H1 (cell line): ENCODE measurements around the gene GPC4. TPM values are rescaled to one million over a fixed set of nuclear protein-coding genes. Genes with fewer than 3 reads are reported as not detected.

Source experiments
- CTCF ChIA-PET: fragments of 300-600 bp; sonication (Branson Sonifier 250); formaldehyde crosslinking; loops from one replicate; lab custom pipeline; 2021; ENCODE audit not compliant: partially characterized antibody; lab: Charles Lee
- POLR2A ChIA-PET: fragments of 300-600 bp; sonication (Branson Sonifier 250); formaldehyde crosslinking; loops from one replicate; lab custom pipeline; 2021; ENCODE audit warnings: inconsistent platforms; ENCODE audit not compliant: partially characterized antibody; lab: Charles Lee
- DNase-seq, 2 experiments: peaks; one replicate each; pipeline versions ENCODE4 v3.0.0 to v3.0.0-alpha.2; 2010 to 2022; ENCODE audit warnings: low spot score in 2 of 2, low read depth in 1 of 2, mixed read lengths in 1 of 2
- FAIRE-seq: peaks from 2 replicates; lab custom pipeline; 2011; peaks lifted over from hg19 to GRCh38; lab: Jason Lieb, UNC
- H2AFZ ChIP-seq: 2 replicates; pipeline ENCODE4 v1.8.1; 2012; ENCODE audit warnings: low read length, inconsistent platforms
- H2AK5ac ChIP-seq: 2 replicates; pipeline ENCODE4 v1.6.1; 2013; ENCODE audit warnings: low read depth, low read length
- H2BK120ac ChIP-seq: replicated peaks from 2 replicates; pipeline ENCODE3; 2013; ENCODE audit warnings: low read depth, low read length, inconsistent platforms
- H2BK12ac ChIP-seq: 2 replicates; pipeline ENCODE4 v1.6.1; 2013; ENCODE audit warnings: low read depth, low read length
- H2BK15ac ChIP-seq: 2 replicates; pipeline ENCODE4 v1.6.1; 2013; ENCODE audit warnings: low read length
- H2BK20ac ChIP-seq: 2 replicates; pipeline ENCODE4 v1.6.1; 2013; ENCODE audit warnings: low read length
- H2BK5ac ChIP-seq: 2 replicates; pipeline ENCODE4 v1.6.1; 2013; ENCODE audit warnings: low read depth, low read length
- H3K14ac ChIP-seq: 2 replicates; pipeline ENCODE4 v1.6.1; 2013; ENCODE audit warnings: inconsistent platforms; ENCODE audit not compliant: insufficient read length
- H3K18ac ChIP-seq: 2 replicates; pipeline ENCODE4 v1.6.1; 2013; ENCODE audit warnings: low read length; ENCODE audit errors: extremely low read depth
- H3K23ac ChIP-seq: 2 replicates; pipeline ENCODE4 v1.6.1; 2013; ENCODE audit warnings: inconsistent platforms; ENCODE audit not compliant: insufficient read length
- H3K23me2 ChIP-seq: 2 replicates; pipeline ENCODE4 v1.6.1; 2013; ENCODE audit warnings: low read depth, low read length
- H3K27ac ChIP-seq: 2 replicates; pipeline ENCODE4 v1.6.1; 2011; ENCODE audit warnings: low read depth, low read length, inconsistent platforms
- H3K27me3 ChIP-seq, 4 experiments: replicated peaks in 1 of 4; 1 replicate in 1 of 4; 2 replicates in 3 of 4; pipeline versions ENCODE4 v1.6.1 to v1.8.1; 2011 to 2013; ENCODE audit warnings: low read length in 3 of 4, mild to moderate bottlenecking in 3 of 4, inconsistent platforms in 2 of 4, mixed read lengths in 2 of 4, moderate library complexity in 1 of 4; ENCODE audit not compliant: control insufficient read depth in 3 of 4, insufficient read depth in 3 of 4; ENCODE audit errors: extremely low read depth in 1 of 4
- H3K36me3 ChIP-seq, 4 experiments: 2 replicates each; pipeline versions ENCODE4 v1.6.1 to v1.8.1; 2011 to 2013; ENCODE audit warnings: mild to moderate bottlenecking in 4 of 4, low read length in 3 of 4, moderate library complexity in 2 of 4, control low read depth in 1 of 4, inconsistent platforms in 1 of 4; ENCODE audit not compliant: insufficient read depth in 4 of 4, control insufficient read depth in 2 of 4
- H3K4ac ChIP-seq: replicated peaks from 2 replicates; pipeline ENCODE3; 2013; ENCODE audit warnings: low read length, low read depth, mixed read lengths, inconsistent platforms; ENCODE audit not compliant: insufficient read length
- H3K4me1 ChIP-seq, 4 experiments: replicated peaks in 1 of 4; 1 replicate in 1 of 4; 2 replicates in 3 of 4; pipeline versions ENCODE4 v1.6.1 to v1.8.1; 2011 to 2013; ENCODE audit warnings: low read length in 3 of 4, inconsistent platforms in 2 of 4, mixed read lengths in 1 of 4; ENCODE audit not compliant: insufficient read depth in 4 of 4, control insufficient read depth in 3 of 4
- H3K4me2 ChIP-seq, 2 experiments: 2 replicates each; pipeline versions ENCODE4 v1.6.1 to v1.8.1; 2011 to 2013; ENCODE audit warnings: low read depth in 2 of 2, low read length in 2 of 2, control low read depth in 1 of 2, inconsistent platforms in 1 of 2, mild to moderate bottlenecking in 1 of 2; ENCODE audit not compliant: insufficient read depth in 1 of 2
- H3K4me3 ChIP-seq, 4 experiments: fragments of 200-600, 300-600 bp in 1 of 4; sonication (generic), shearing (Covaris generic), sonication (Bioruptor Twin) in 1 of 4; 2 replicates each; pipeline versions ENCODE4 v1.5.1 to v1.8.1; 2011 to 2016; ENCODE audit warnings: low read length in 4 of 4, low read depth in 3 of 4, control low read depth in 2 of 4, inconsistent platforms in 2 of 4, mild to moderate bottlenecking in 2 of 4, mixed read lengths in 1 of 4, moderate library complexity in 1 of 4; ENCODE audit not compliant: insufficient read depth in 2 of 4; ENCODE audit errors: extremely low read depth in 1 of 4
- H3K56ac ChIP-seq: replicated peaks from 2 replicates; pipeline ENCODE3; 2013; ENCODE audit warnings: low read depth, mild to moderate bottlenecking, mixed read lengths, low read length, inconsistent platforms; ENCODE audit not compliant: insufficient read length
- H3K79me1 ChIP-seq: 2 replicates; pipeline ENCODE4 v1.6.1; 2013; ENCODE audit warnings: low read depth, low read length, control low read depth
- H3K79me2 ChIP-seq, 2 experiments: 2 replicates each; pipeline versions ENCODE4 v1.6.1 to v1.8.1; 2012 to 2013; ENCODE audit warnings: low read length in 2 of 2, mild to moderate bottlenecking in 2 of 2, inconsistent platforms in 1 of 2; ENCODE audit not compliant: insufficient read depth in 2 of 2, control insufficient read depth in 1 of 2
- H3K9ac ChIP-seq, 4 experiments: replicated peaks in 1 of 4; 1 replicate in 1 of 4; 2 replicates in 3 of 4; pipeline versions ENCODE4 v1.6.1 to v1.8.1; 2011 to 2013; ENCODE audit warnings: low read depth in 3 of 4, low read length in 3 of 4, control low read depth in 2 of 4, mild to moderate bottlenecking in 2 of 4, moderate library complexity in 2 of 4, inconsistent platforms in 1 of 4; ENCODE audit errors: extremely low read depth in 1 of 4
- H3K9me3 ChIP-seq, 2 experiments: 2 replicates each; pipeline versions ENCODE4 v1.6.1 to v1.8.1; 2012 to 2013; ENCODE audit warnings: mild to moderate bottlenecking in 2 of 2, moderate library complexity in 2 of 2, control low read depth in 1 of 2, inconsistent platforms in 1 of 2, low read depth in 1 of 2, low read length in 1 of 2, mixed read lengths in 1 of 2; ENCODE audit not compliant: insufficient read depth in 2 of 2
- H4K20me1 ChIP-seq, 2 experiments: replicated peaks in 1 of 2; 2 replicates each; pipeline versions ENCODE3 to v1.8.1; 2011 to 2013; ENCODE audit warnings: inconsistent platforms in 2 of 2, low read length in 2 of 2, mild to moderate bottlenecking in 1 of 2; ENCODE audit not compliant: insufficient read depth in 2 of 2, control insufficient read depth in 1 of 2
- H4K5ac ChIP-seq: 2 replicates; pipeline ENCODE4 v1.6.1; 2013; ENCODE audit warnings: low read length, low read depth, mixed read lengths, inconsistent platforms; ENCODE audit not compliant: insufficient read length
- H4K8ac ChIP-seq: 2 replicates; pipeline ENCODE4 v1.8.0; 2013; ENCODE audit warnings: mild to moderate bottlenecking, moderate library complexity, low read length, inconsistent platforms; ENCODE audit not compliant: insufficient read depth; ENCODE audit errors: extremely low read depth
- H4K91ac ChIP-seq: replicated peaks from 2 replicates; pipeline ENCODE3; 2013; ENCODE audit warnings: low read length, mixed read lengths, inconsistent platforms; ENCODE audit not compliant: insufficient read length
- WGBS, 2 experiments: shearing (Covaris generic) in 1 of 2; methylation state at CpG; one replicate each; pipeline versions ENCODE4 v1.1.6 to v1.1.7; 2013 to 2015; ENCODE audit warnings: low lambda C conversion rate in 2 of 2, mixed read lengths in 2 of 2, inconsistent platforms in 1 of 2, low coverage in 1 of 2, missing lambda C conversion rate in 1 of 2; ENCODE audit not compliant: insufficient replicate concordance in 2 of 2, insufficient coverage in 1 of 2, insufficient read length in 1 of 2; ENCODE audit errors: extremely low coverage in 1 of 2, missing lambda C conversion rate in 1 of 2; 5-methylcytosine and 5-hydroxymethylcytosine counted together
- polyA plus RNA-seq, 7 experiments: library from polyadenylated mRNA; depleted of rRNA in 3 of 7; stranded (reverse) in 5 of 7; unstranded in 2 of 7; fragments of >200 nt in 5 of 7; fragments of 200-250 nt in 2 of 7; gene quantifications; 1 replicate in 5 of 7; 2 replicates in 1 of 7; 4 replicates in 1 of 7; pipeline versions ENCODE4 v1.2.1 to v1.2.3, GENCODE V29; 2011 to 2013; ENCODE audit warnings: missing spikeins in 2 of 7, mixed read lengths in 2 of 7
- total RNA-seq: library from RNA; stranded (reverse); fragmentation: NEBNext Ultra II Directional; extraction: Animal tissue kit (Norgen Biotek cat#: 25700); gene quantifications from 2 replicates; pipeline ENCODE4 v1.2.1, GENCODE V29; 2021

The GPC4 gene
- total and polyA plus RNA-seq, 2 of the 8 experiments (the other 6 are each of a cell fraction or from before 2014, with no cell fraction given), result 46.8 to 230 TPM

DNA sequence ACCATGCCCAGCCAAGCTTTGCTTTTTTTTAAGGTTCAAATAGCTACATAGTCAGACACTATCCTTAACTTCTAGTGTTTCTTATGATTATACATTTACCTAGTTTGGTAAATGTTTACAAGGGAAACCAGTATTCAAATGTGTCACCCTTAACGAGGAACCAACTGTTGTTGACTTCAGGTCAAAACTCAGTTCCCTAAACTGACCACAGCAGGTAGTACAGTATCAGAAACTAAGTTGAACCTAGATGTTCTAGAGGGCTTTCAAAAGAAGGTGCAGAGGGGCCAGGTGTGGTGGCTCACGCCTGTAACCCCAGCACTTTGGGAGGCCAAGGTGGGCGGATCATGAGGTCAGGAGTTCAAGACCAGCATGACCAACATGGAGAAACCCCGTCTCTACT, 11.3 kb downstream of the GPC4 start:
- Histone ChIP-seq H3K23me2 (no peaks in the 10 kb centered on the region), H3K4me3 (no peak overlapping the region), H2AK5ac (no peak overlapping the region), H2BK15ac (no peak overlapping the region), H2AFZ (no peak overlapping the region), H3K27ac (no peak overlapping the region), H2BK120ac (no peak overlapping the region), H4K5ac (no peak overlapping the region), H2BK12ac (no peak overlapping the region), H2BK5ac (no peak overlapping the region), H3K56ac (no peak overlapping the region), H4K91ac (no peak overlapping the region), H3K79me2 (peaks cover 5 to 97% of the 10 kb centered on the region in 2 experiments), H3K23ac (no peak overlapping the region), H3K4me2 (no peak overlapping the region), H2BK20ac (no peak overlapping the region), H3K18ac (no peak overlapping the region), H3K4me1 (no peaks in the 10 kb centered on the region), H3K9me3 (no peaks in the 10 kb centered on the region), H4K20me1 (peaks cover 3 to 4% of the 10 kb centered on the region in 2 experiments), H4K8ac (no peak overlapping the region), H3K4ac (no peak overlapping the region), H3K36me3 (peaks cover 0 to 35% (median 9%) of the 10 kb centered on the region in 4 experiments; a peak in 3 of 8 replicates), H3K79me1 (0 out of 2 replicates have a peak, but pooled peaks cover 2% of the 10 kb centered on the region), H3K14ac (no peak overlapping the region), H3K27me3 (no peaks in the 10 kb centered on the region), H3K9ac (no peak overlapping the region)
- ChIA-PET CTCF (interaction anchor here (0.6 kb wide), 1 partner anchor 369 kb away, joined by 3 read pairs; no protein-coding TSS in a partner anchor), POLR2A (no interaction called here)
- no peak for FAIRE-seq
- no peak for DNase-seq
- 88% methylated on average over 4 of the region's 4 CpGs; no CpG with 5 or more reads in 1 of the 2 experiments for WGBS, 2 experiments
